SK-N-SH (cell line): Measurements from ENCODE around the gene SF3A1. TPM values are rescaled to one million over a fixed set of nuclear protein-coding genes. Genes with fewer than 3 reads are reported as not detected.

Experiments used
- CTCF ChIA-PET: fragments of 300-600, 350-600 bp; formaldehyde crosslinking; extraction: SDS; loops from one replicate; lab custom pipeline; 2021; lab: Yijun Ruan, JAX
- POLR2A ChIA-PET: fragments of 350-600 bp; sonication (Branson Sonifier 250); formaldehyde crosslinking; extraction: SDS; loops from one replicate; lab custom pipeline; 2020; ENCODE audit warnings: antibody characterized with exemption, inconsistent platforms; lab: Yijun Ruan, JAX
- DNase-seq: peaks from one replicate; pipeline ENCODE4 v3.0.0; 2012
- H2AFZ ChIP-seq: fragments of 200-600 bp; sonication (generic); 2 replicates; pipeline ENCODE4 v1.8.1; 2016; ENCODE audit warnings: antibody characterized with exemption, mild to moderate bottlenecking, low read depth
- H3F3A ChIP-seq: fragments of 200-600 bp; sonication (generic); replicated peaks from 2 replicates; pipeline ENCODE3; 2016; ENCODE audit warnings: antibody characterized with exemption, mild to moderate bottlenecking; ENCODE audit not compliant: insufficient read depth
- H3K27ac ChIP-seq, 2 experiments: fragments of 200-500 bp in 1 of 2; fragments of 200-600 bp in 1 of 2; sonication (Bioruptor generic) in 1 of 2; sonication (generic), shearing (Covaris generic) in 1 of 2; 2 replicates each; pipeline versions ENCODE4 v1.5.1 to v1.6.1; 2014 to 2016; ENCODE audit warnings: low read depth in 2 of 2, inconsistent platforms in 1 of 2, low read length in 1 of 2, mild to moderate bottlenecking in 1 of 2, mixed read lengths in 1 of 2
- H3K27me3 ChIP-seq: fragments of 200-600 bp; sonication (generic), shearing (Covaris generic); 2 replicates; pipeline ENCODE4 v1.6.1; 2016; ENCODE audit warnings: mixed run types; ENCODE audit not compliant: insufficient read depth
- H3K36me3 ChIP-seq, 2 experiments: fragments of 200-500 bp in 1 of 2; fragments of 200-600 bp in 1 of 2; sonication (Bioruptor generic) in 1 of 2; sonication (generic) in 1 of 2; replicated peaks in 1 of 2; 2 replicates each; pipeline versions ENCODE3 to v1.5.1; 2014 to 2016; ENCODE audit warnings: low read length in 1 of 2, mild to moderate bottlenecking in 1 of 2; ENCODE audit not compliant: insufficient read depth in 2 of 2, control insufficient read depth in 1 of 2
- H3K4me1 ChIP-seq, 2 experiments: fragments of 200-500 bp in 1 of 2; fragments of 200-600 bp in 1 of 2; sonication (Bioruptor generic) in 1 of 2; sonication (generic), shearing (Covaris generic) in 1 of 2; 2 replicates each; pipeline versions ENCODE4 v1.5.1 to v1.6.1; 2014 to 2016; ENCODE audit warnings: low read depth in 1 of 2, low read length in 1 of 2, mixed run types in 1 of 2; ENCODE audit not compliant: insufficient read depth in 2 of 2, control insufficient read depth in 1 of 2
- H3K4me2 ChIP-seq: fragments of 200-600 bp; sonication (generic), shearing (Covaris generic); 2 replicates; pipeline ENCODE4 v1.6.1; 2017; ENCODE audit warnings: mixed run types
- H3K4me3 ChIP-seq, 2 experiments: fragments of 200-500 bp in 1 of 2; fragments of 200-600 bp in 1 of 2; sonication (Bioruptor generic) in 1 of 2; sonication (generic), shearing (Covaris generic) in 1 of 2; 2 replicates each; pipeline versions ENCODE4 v1.5.1 to v1.8.1; 2014 to 2016; ENCODE audit warnings: low read depth in 2 of 2, inconsistent platforms in 1 of 2, low read length in 1 of 2, mild to moderate bottlenecking in 1 of 2, mixed read lengths in 1 of 2, moderate library complexity in 1 of 2
- H3K79me2 ChIP-seq: fragments of 200-600 bp; sonication (generic); 2 replicates; pipeline ENCODE4 v1.8.1; 2017; ENCODE audit warnings: mild to moderate bottlenecking; ENCODE audit not compliant: insufficient read depth
- H3K9ac ChIP-seq: fragments of 200-600 bp; sonication (generic); 2 replicates; pipeline ENCODE4 v1.6.1; 2017; ENCODE audit warnings: mixed run types
- H3K9me2 ChIP-seq: fragments of 200-600 bp; sonication (generic); 2 replicates; pipeline ENCODE4 v1.6.1; 2017; ENCODE audit warnings: mixed run types
- H3K9me3 ChIP-seq: fragments of 200-600 bp; sonication (generic); 2 replicates; pipeline ENCODE4 v1.6.1; 2017; ENCODE audit warnings: mixed run types, mild to moderate bottlenecking, moderate library complexity
- H4K20me1 ChIP-seq: fragments of 200-600 bp; sonication (generic); 2 replicates; pipeline ENCODE4 v1.6.1; 2017; ENCODE audit warnings: mild to moderate bottlenecking, mixed run types; ENCODE audit not compliant: insufficient read depth
- CHD2 ChIP-seq: fragments of 150-350 bp; IDR thresholded peaks from 2 replicates; pipeline ENCODE4 v1.6.1; 2018; ENCODE audit warnings: low read length; ENCODE audit not compliant: partially characterized antibody
- ELF1 ChIP-seq: IDR thresholded peaks from 2 replicates; pipeline ENCODE4 v1.4.0; 2012
- EP300 ChIP-seq, 2 experiments: IDR thresholded peaks; 2 replicates each; pipeline versions ENCODE4 v1.4.0 to v1.6.1; 2012; ENCODE audit warnings: borderline replicate concordance in 1 of 2, low read depth in 1 of 2, low read length in 1 of 2
- EZH2phosphoT487 ChIP-seq: fragments of 200-600 bp; sonication (generic); IDR thresholded peaks from 2 replicates; pipeline ENCODE4 v1.6.1; 2017; ENCODE audit warnings: low read depth, mixed run types, mild to moderate bottlenecking, antibody characterized with exemption, moderate library complexity, borderline replicate concordance
- FOXJ3 ChIP-seq: sonication (generic); formaldehyde crosslinking; IDR thresholded peaks from 2 replicates; pipeline ENCODE4 v1.5.1; 2020; ENCODE audit warnings: mild to moderate bottlenecking, missing genetic modification reagents
- FOXM1 ChIP-seq: IDR thresholded peaks from 2 replicates; pipeline ENCODE4 v1.4.0; 2012; ENCODE audit warnings: low read depth, mild to moderate bottlenecking
- GABPA ChIP-seq: IDR thresholded peaks from 2 replicates; pipeline ENCODE4 v1.4.0; 2012; ENCODE audit warnings: low read depth, mild to moderate bottlenecking
- JUND ChIP-seq: IDR thresholded peaks from 2 replicates; pipeline ENCODE4 v1.4.0; 2012
- MXI1 ChIP-seq: IDR thresholded peaks from 2 replicates; pipeline ENCODE4 v1.6.1; 2012; ENCODE audit warnings: mild to moderate bottlenecking, low read depth, low read length, improper control_type of control experiment
- NFIC ChIP-seq: IDR thresholded peaks from 2 replicates; pipeline ENCODE4 v1.4.0; 2012; ENCODE audit warnings: borderline replicate concordance
- NRF1 ChIP-seq: IDR thresholded peaks from 2 replicates; pipeline ENCODE4 v1.6.1; 2012; ENCODE audit warnings: low read depth, mild to moderate bottlenecking, low read length
- RAD21 ChIP-seq: IDR thresholded peaks from 2 replicates; pipeline ENCODE4 v1.6.1; 2012; ENCODE audit warnings: mild to moderate bottlenecking, low read length
- RFX5 ChIP-seq: IDR thresholded peaks from 2 replicates; pipeline ENCODE4 v1.6.1; 2012; ENCODE audit warnings: mild to moderate bottlenecking, improper control_type of control experiment, low read length
- SIN3A ChIP-seq: IDR thresholded peaks from 2 replicates; pipeline ENCODE4 v1.6.1; 2012; ENCODE audit warnings: low read depth, mild to moderate bottlenecking, low read length, moderate library complexity, borderline replicate concordance
- TAF1 ChIP-seq: IDR thresholded peaks from 2 replicates; pipeline ENCODE4 v1.6.1; 2012; ENCODE audit warnings: low read depth, mild to moderate bottlenecking, low read length, moderate library complexity, borderline replicate concordance
- YY1 ChIP-seq: IDR thresholded peaks from 2 replicates; pipeline ENCODE4 v1.4.0; 2012; ENCODE audit warnings: low read depth, mild to moderate bottlenecking
- WGBS: methylation state at CpG from one replicate; pipeline ENCODE4 v1.1.6; 2017; ENCODE audit warnings: low lambda C conversion rate; 5-methylcytosine and 5-hydroxymethylcytosine counted together
- polyA plus RNA-seq, 3 experiments: library from polyadenylated mRNA; depleted of rRNA; stranded (reverse); fragments of >200 nt; gene quantifications; 2 replicates each; pipeline ENCODE4 v1.2.3, GENCODE V29; 2012
- TF ChIP-seq, protein P1 (sequence below): IDR thresholded peaks from 2 replicates; pipeline ENCODE4 v1.4.0; 2012; ENCODE audit warnings: low read depth
- TF ChIP-seq, protein P2 (sequence below): IDR thresholded peaks from 2 replicates; pipeline ENCODE4; 2012
- TF ChIP-seq, protein P3 (sequence below): fragments of 150-350 bp; IDR thresholded peaks from 2 replicates; pipeline ENCODE4 v1.6.1; 2016; ENCODE audit warnings: mild to moderate bottlenecking, low read depth, low read length
- TF ChIP-seq, protein P4 (sequence below): IDR thresholded peaks from 2 replicates; pipeline ENCODE4 v1.4.0; 2012; ENCODE audit warnings: low read depth, borderline replicate concordance

SF3A1 gene
- polyA plus RNA-seq, 1 of the 3 experiments (the other 2 are of a cell fraction), result 75.2 TPM

DNA sequence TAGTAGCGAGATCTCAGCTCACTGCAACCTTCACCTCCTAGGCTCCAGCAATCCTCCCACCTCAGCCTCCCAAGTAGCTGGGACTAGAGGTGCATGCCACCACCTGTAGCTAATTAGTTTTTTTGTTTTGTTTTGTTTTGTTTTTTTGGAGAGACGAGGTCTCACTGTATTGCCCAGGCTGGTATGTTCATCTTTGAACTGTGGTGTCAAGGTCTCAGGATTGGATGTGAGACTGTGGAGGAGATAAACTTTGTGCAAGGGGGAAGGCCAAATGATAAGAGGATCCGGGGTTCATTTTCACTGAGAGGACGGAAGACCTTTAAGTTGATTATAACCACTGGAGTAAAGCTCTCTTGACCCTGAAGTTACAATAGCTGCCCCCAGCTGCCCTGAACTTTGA is 49.0 kb upstream of the SF3A1 start:
- no peaks in the 10 kb centered on the region for H3K9me3 ChIP-seq
- H3K4me3 ChIP-seq, result no peak overlapping the region
- ChIA-PET POLR2A (interaction anchor here (0.7 kb wide), 1 partner anchor 8 kb away, joined by 3 read pairs; no protein-coding TSS in a partner anchor), CTCF (interaction anchor here (1.4 to 1.5 kb wide), 3 partner anchors 15 to 18 kb away, joined by 4 to 5 read pairs (median 4); partner anchors contain the start of gene RNF215)
- no peak for DNase-seq
- TF ChIP-seq TAF1 (no peak), RAD21 (no peak), GABPA (no peak), JUND (no peak), NFIC (no peak), SIN3A (no peak), RFX5 (no peak), MXI1 (no peak), CHD2 (no peak), FOXM1 (no peak), FOXJ3 (no peak), EP300 (IDR thresholded peaks at IDR 0.05; ENCODE audit: borderline replicate concordance in 1 of 2, low read depth in 1 of 2, low read length in 1 of 2) (no peak), EZH2phosphoT487 (no peak), NRF1 (no peak), ELF1 (no peak), YY1 (no peak)
- TF ChIP-seq, protein P1, sequence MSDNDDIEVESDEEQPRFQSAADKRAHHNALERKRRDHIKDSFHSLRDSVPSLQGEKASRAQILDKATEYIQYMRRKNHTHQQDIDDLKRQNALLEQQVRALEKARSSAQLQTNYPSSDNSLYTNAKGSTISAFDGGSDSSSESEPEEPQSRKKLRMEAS, result no peak
- TF ChIP-seq, protein P2, sequence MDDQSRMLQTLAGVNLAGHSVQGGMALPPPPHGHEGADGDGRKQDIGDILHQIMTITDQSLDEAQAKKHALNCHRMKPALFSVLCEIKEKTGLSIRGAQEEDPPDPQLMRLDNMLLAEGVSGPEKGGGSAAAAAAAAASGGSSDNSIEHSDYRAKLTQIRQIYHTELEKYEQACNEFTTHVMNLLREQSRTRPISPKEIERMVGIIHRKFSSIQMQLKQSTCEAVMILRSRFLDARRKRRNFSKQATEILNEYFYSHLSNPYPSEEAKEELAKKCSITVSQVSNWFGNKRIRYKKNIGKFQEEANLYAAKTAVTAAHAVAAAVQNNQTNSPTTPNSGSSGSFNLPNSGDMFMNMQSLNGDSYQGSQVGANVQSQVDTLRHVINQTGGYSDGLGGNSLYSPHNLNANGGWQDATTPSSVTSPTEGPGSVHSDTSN, result no peak
- TF ChIP-seq, protein P3, sequence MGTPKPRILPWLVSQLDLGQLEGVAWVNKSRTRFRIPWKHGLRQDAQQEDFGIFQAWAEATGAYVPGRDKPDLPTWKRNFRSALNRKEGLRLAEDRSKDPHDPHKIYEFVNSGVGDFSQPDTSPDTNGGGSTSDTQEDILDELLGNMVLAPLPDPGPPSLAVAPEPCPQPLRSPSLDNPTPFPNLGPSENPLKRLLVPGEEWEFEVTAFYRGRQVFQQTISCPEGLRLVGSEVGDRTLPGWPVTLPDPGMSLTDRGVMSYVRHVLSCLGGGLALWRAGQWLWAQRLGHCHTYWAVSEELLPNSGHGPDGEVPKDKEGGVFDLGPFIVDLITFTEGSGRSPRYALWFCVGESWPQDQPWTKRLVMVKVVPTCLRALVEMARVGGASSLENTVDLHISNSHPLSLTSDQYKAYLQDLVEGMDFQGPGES, result no peak
- TF ChIP-seq, protein P4, sequence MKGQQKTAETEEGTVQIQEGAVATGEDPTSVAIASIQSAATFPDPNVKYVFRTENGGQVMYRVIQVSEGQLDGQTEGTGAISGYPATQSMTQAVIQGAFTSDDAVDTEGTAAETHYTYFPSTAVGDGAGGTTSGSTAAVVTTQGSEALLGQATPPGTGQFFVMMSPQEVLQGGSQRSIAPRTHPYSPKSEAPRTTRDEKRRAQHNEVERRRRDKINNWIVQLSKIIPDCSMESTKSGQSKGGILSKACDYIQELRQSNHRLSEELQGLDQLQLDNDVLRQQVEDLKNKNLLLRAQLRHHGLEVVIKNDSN, result no peak
- H4K20me1 ChIP-seq, result no peaks in the 10 kb centered on the region
- H3K9me2 ChIP-seq, result no peaks in the 10 kb centered on the region
- H3K27ac ChIP-seq, result no peak overlapping the region
- H3F3A ChIP-seq, result peaks cover 8% of the 10 kb centered on the region
- peaks cover 8 to 25% of the 10 kb centered on the region in 2 experiments for H3K36me3 ChIP-seq
- H3K9ac ChIP-seq, result no peak overlapping the region
- no peak overlapping the region for H3K4me2 ChIP-seq
- 71% methylated on average over 4 of the region's 4 CpGs for WGBS
- H3K79me2 ChIP-seq, result 0 out of 2 replicates have a peak, but pooled peaks cover 3% of the 10 kb centered on the region
- no peaks in the 10 kb centered on the region; a peak in 1 of 4 replicates for H3K4me1 ChIP-seq
- H3K27me3 ChIP-seq, result no peaks in the 10 kb centered on the region
- H2AFZ ChIP-seq, result no peak overlapping the region
